Heart left ventricle (tissue), 16 donors: Measurements from ENCODE around the gene PRKX. TPM values are rescaled to one million over a fixed set of nuclear protein-coding genes. Genes with fewer than 3 reads are reported as not detected.

ENCODE experiments used
- ATAC-seq, 4 donors: fragments of 200-7000 bp; cut with Tn5 transposase; one replicate each; pipeline ENCODE4 v1.9.1; 2020 to 2022; ENCODE audit warnings: moderate library complexity in 4 of 4, mild to moderate bottlenecking in 3 of 4, moderate number of reproducible peaks in 1 of 4
- DNase-seq, 5 donors: peaks; one replicate each; pipeline ENCODE4 v3.0.0-alpha.2; 2020
- H3K27ac ChIP-seq, 12 donors: fragments of 200-600 bp; sonication (generic) in 4 of 12; one replicate each; pipeline versions ENCODE4 v1.5.0 to v1.8.0; 2016 to 2022; ENCODE audit warnings: mild to moderate bottlenecking in 2 of 12
- H3K27me3 ChIP-seq, 9 donors: fragments of 200-600 bp; sonication (generic) in 2 of 9; one replicate each; pipeline versions ENCODE4 v1.5.1 to v1.8.0; 2016 to 2022; ENCODE audit warnings: mild to moderate bottlenecking in 3 of 9
- H3K36me3 ChIP-seq, 9 donors: fragments of 200-600 bp; sonication (generic) in 2 of 9; one replicate each; pipeline versions ENCODE4 v1.5.0 to v1.8.0; 2018 to 2022; ENCODE audit warnings: mild to moderate bottlenecking in 2 of 9
- H3K4me1 ChIP-seq, 12 donors: fragments of 200-600 bp; sonication (generic) in 4 of 12; one replicate each; pipeline versions ENCODE4 v1.5.0 to v1.8.0; 2016 to 2022; ENCODE audit warnings: mild to moderate bottlenecking in 3 of 12
- H3K4me3 ChIP-seq, 12 donors: fragments of 200-600 bp; sonication (generic) in 4 of 12; one replicate each; pipeline versions ENCODE4 v1.5.0 to v1.8.0; 2017 to 2022; ENCODE audit warnings: mild to moderate bottlenecking in 9 of 12, moderate library complexity in 4 of 12
- H3K9me3 ChIP-seq, 12 donors: fragments of 200-600 bp; sonication (generic) in 4 of 12; one replicate each; pipeline versions ENCODE4 v1.5.0 to v1.8.0; 2016 to 2022; ENCODE audit warnings: mild to moderate bottlenecking in 1 of 12
- CTCF ChIP-seq, 12 donors: fragments of 200-600 bp; sonication (generic) in 4 of 12; IDR thresholded peaks; one replicate each; pipeline versions ENCODE4 v1.5.0 to v1.8.0; 2018 to 2022; ENCODE audit warnings: antibody characterized with exemption in 12 of 12, mild to moderate bottlenecking in 5 of 12
- POLR2A ChIP-seq, 2 donors: fragments of 450-650 bp; IDR thresholded peaks; one replicate each; pipeline ENCODE4 v1.6.1; 2017; ENCODE audit warnings: antibody characterized with exemption in 2 of 2, mild to moderate bottlenecking in 2 of 2, moderate library complexity in 2 of 2
- WGBS, 4 donors: extraction: QIAGEN DNeasy Blood & Tissue Kit in 2 of 4; methylation state at CpG; one replicate each; pipeline versions ENCODE4 v1.1.5 to v1.1.7; 2013 to 2018; 5-methylcytosine and 5-hydroxymethylcytosine counted together
- intact Hi-C, 10 donors: fragments of 100-400 bp; cut with DNase I; formaldehyde crosslinking; loops; one replicate each; pipeline versions ENCODE4 v1.11.1 to v1.14.2; 2022
- long read RNA-seq, 3 donors: library from polyadenylated mRNA; unstranded; transcript quantifications; one replicate each; pipeline ENCODE4 v2.0.0, GENCODE V29; 2020 to 2021
- polyA plus RNA-seq, 2 donors: library from polyadenylated mRNA; stranded (reverse); fragments of 200-250 nt; gene quantifications; one replicate each; pipeline ENCODE4 v1.2.3, GENCODE V29; 2013
- total RNA-seq, 9 donors: library from RNA; depleted of rRNA in 2 of 9; stranded (reverse); fragments of >200 nt in 2 of 9; fragmentation: NEBNext Ultra II Directional in 3 of 9; extraction: Animal tissue kit (Norgen Biotek cat#: 25700) in 3 of 9; gene quantifications; one replicate each; pipeline versions ENCODE4 v1.1.0 to v1.2.4, GENCODE V29; 2016 to 2023
- donor health status: ischemic (EF 13 %, LVEDD 7.1; RV severe dilation, severe dysfunction).
- donor health status: healthy with polysubstance abuse.
- donor health status: DM: no; HTN: yes; CAD: no.
- donor health status: DM: no; HTN: no; CAD: no.
- donor health status: ischemic (EF 25% LVEDD 6.9; RV normal size, moderate dysfunction).
- donor health status: ischemic (EF 25% LVEDD 5.7; RV mildly dilated, moderate dysfunction).
- donor health status: healthy.
- donor health status: DM: yes; HTN: yes; CAD: no.
- donor health status: ischemic (EF 35%, LVEDD 5.7; RV mildly dilated, moderate dysfunction).
- donor health status: nonischemic (EF 11% LVEDD 7.7; RV severe dilation, severe dysfunction).
- donor health status: DM: yes; HTN: yes; CAD: no.
- donor health status: PGD.
- donor health status: ischemic (EF 29% LVEDD 5.4; RV normal size, mild dysfunction).
- donor health status: nonischemic (EF 23%, LVEDD 6.1; RV moderate dilation, normal function).

PRKX gene
- total RNA-seq (10 to 100 TPM in 1 of 9 donors, 1 to 10 TPM in 8; 2.8 to 19.1 (median 4.2) TPM), polyA plus RNA-seq (1 to 10 TPM; 1.8 to 2.4 TPM)
- long read RNA-seq, donor 1, full-length matches to known transcripts, result 3 of 4 reads
- long read RNA-seq, donor 1, partial matches to known transcripts, result 0 of 4 reads
- long read RNA-seq, donor 1, other reads (novel, unspliced or antisense), result 1 of 4 reads
- long read RNA-seq, donor 2, full-length matches to known transcripts, result 1 of 6 reads
- long read RNA-seq, donor 2, partial matches to known transcripts, result 2 of 6 reads
- long read RNA-seq, donor 2, other reads (novel, unspliced or antisense), result 3 of 6 reads
- long read RNA-seq, donor 3, full-length matches to known transcripts, result 3 of 6 reads
- long read RNA-seq, donor 3, partial matches to known transcripts, result 1 of 6 reads
- long read RNA-seq, donor 3, other reads (novel, unspliced or antisense), result 2 of 6 reads

GRCh38 chrX:3713225-3713936 is at the start of gene PRKX:
Gene PRKX (minus strand): TSS chrX:3713649. CDS start chrX:3713253, 396 bp downstream.
- whole genome bisulfite sequencing, 4 donors, result 0 to 2% (median 0%) methylated on average over 27 to 97 of the region's 97 CpGs
- peak within 1 kb of the TSS; percentile 52 to 89 (median 68) for H3K4me3 ChIP-seq
- H3K4me1 ChIP-seq, result peaks cover 0 to 18% (median 0%) of the 10 kb centered on the region in 12 donors
- peaks cover 0 to 25% (median 0%) of the 10 kb centered on the region in 9 donors for H3K27me3 ChIP-seq
- H3K27ac ChIP-seq, result peak within 1 kb of the TSS; percentile 41 to 85 (median 80)
- no peak for TF ChIP-seq CTCF (IDR thresholded peaks at IDR 0.05)
- no peak for TF ChIP-seq POLR2A (IDR thresholded peaks at IDR 0.05)
- DNase-seq, result peak; percentile 46 to 74 (median 67)
- intact Hi-C loops, result loop anchor here in 3 of 10 donors (2.0 to 10.0 kb wide), 4 partner anchors 15 to 99 kb away; no protein-coding TSS in a partner anchor
- no peaks in the 10 kb centered on the region for H3K36me3 ChIP-seq
- ATAC-seq, result peak; percentile 44 to 91 (median 83)
- no peaks in the 10 kb centered on the region for H3K9me3 ChIP-seq

- intact Hi-C loops, result no loop called here
- TF ChIP-seq CTCF (IDR thresholded peaks at IDR 0.05) (no peak), POLR2A (IDR thresholded peaks at IDR 0.05) (no peak)
Measured at GRCh38 chrX:3763111-3763510, 49.7 kb upstream of the PRKX start.

GRCh38 chrX:3757510-3758025 is 44.1 kb upstream of the PRKX start:
- TF ChIP-seq POLR2A (IDR thresholded peaks at IDR 0.05), result no peak
- TF ChIP-seq CTCF (IDR thresholded peaks at IDR 0.05), result no peak
- no peaks in the 10 kb centered on the region for H3K27me3 ChIP-seq
- intact Hi-C loops, result loop anchor here in 1 of 10 donors (10.0 kb wide), 1 partner anchor 663 kb away; no protein-coding TSS in a partner anchor
- no peak overlapping the region for H3K27ac ChIP-seq
- 63 to 79% (median 73%) methylated on average over 5 of the region's 5 CpGs for WGBS, 4 donors
- DNase-seq (no peak), ATAC-seq (no peak)
- H3K4me1 ChIP-seq, result no peaks in the 10 kb centered on the region
- H3K9me3 ChIP-seq, result no peaks in the 10 kb centered on the region
- no peak overlapping the region for H3K4me3 ChIP-seq
- H3K36me3 ChIP-seq, result no peaks in the 10 kb centered on the region

More at GRCh38 chrX:3763111-3763510, 49.7 kb upstream of the PRKX start:
- H3K4me1 ChIP-seq, result peaks cover 0 to 5% (median 0%) of the 10 kb centered on the region in 12 donors
- no peak overlapping the region for H3K27ac ChIP-seq
- H3K9me3 ChIP-seq, result no peaks in the 10 kb centered on the region
- DNase-seq, result no peak
- ATAC-seq, result no peak
- H3K36me3 ChIP-seq, result no peaks in the 10 kb centered on the region
- no peaks in the 10 kb centered on the region for H3K27me3 ChIP-seq
- no peak overlapping the region for H3K4me3 ChIP-seq
- 53 to 65% (median 58%) methylated on average over 2 of the region's 2 CpGs for WGBS, 4 donors
